Natural killer cell treated with Interleukin-12 subunit alpha and Interleukin-12 subunit beta and Interleukin-15 and Interleukin-18, amount 100 ng/mL, for 72 hours (primary cell): ENCODE measurements around the gene ALOX15B. TPM values are rescaled to one million over a fixed set of nuclear protein-coding genes. Genes with fewer than 3 reads are reported as not detected.

Experiments used
- total RNA-seq, 2 donors: library from RNA; stranded (reverse); gene quantifications; one replicate each; pipeline ENCODE4 v1.2.3, GENCODE V29; 2022

Gene ALOX15B
- total RNA-seq, 2 donors from 2014 or later, result not detected

Other genes starting within 250 kb of the ALOX15B start
- 10 to 100 TPM; 52.0 to 67.6 TPM for gene KDM6B, start 204.8 kb upstream of the ALOX15B start, total RNA-seq
- 1 to 10 TPM; 2.4 to 2.7 TPM for gene TMEM88, start 184.0 kb upstream of the ALOX15B start, total RNA-seq
- gene NAA38, start 181.5 kb upstream of the ALOX15B start, total RNA-seq, result 100 to 1,000 TPM in 1 of 2 donors, 10 to 100 TPM in 1; 54.1 to 105 TPM
- gene CYB5D1, start 181.1 kb upstream of the ALOX15B start, total RNA-seq, result 10 to 100 TPM; 11.3 to 12.9 TPM
- gene CHD3, start 150.3 kb upstream of the ALOX15B start, total RNA-seq, result 100 to 1,000 TPM; 106 to 192 TPM
- 1 to 10 TPM; 2.5 to 4.7 TPM for gene RNF227, start 122.8 kb upstream of the ALOX15B start, total RNA-seq
- gene KCNAB3, start 109.2 kb upstream of the ALOX15B start, total RNA-seq, result 10 to 100 TPM in 1 of 2 donors, 1 to 10 TPM in 1; 8.9 to 14.6 TPM
- gene TRAPPC1, start 107.1 kb upstream of the ALOX15B start, total RNA-seq, result 100 to 1,000 TPM; 162 to 217 TPM
- gene CNTROB, start 106.9 kb upstream of the ALOX15B start, total RNA-seq, result 10 to 100 TPM; 32.6 to 74.6 TPM
- not detected for gene GUCY2D, start 36.4 kb upstream of the ALOX15B start, total RNA-seq
- under 1 TPM in 1 of 2 donors, not detected in 1; 0.62 TPM for gene ALOX12B, start 48.7 kb downstream of the ALOX15B start, total RNA-seq
- not detected for gene ALOXE3, start 79.5 kb downstream of the ALOX15B start, total RNA-seq
- not detected for gene HES7, start 85.0 kb downstream of the ALOX15B start, total RNA-seq
- 10 to 100 TPM; 16.9 to 42.7 TPM for gene PER1, start 113.3 kb downstream of the ALOX15B start, total RNA-seq
- gene VAMP2, start 123.9 kb downstream of the ALOX15B start, total RNA-seq, result 10 to 100 TPM; 54.6 to 73.0 TPM
- 10 to 100 TPM; 31.5 to 43.5 TPM for gene TMEM107, start 137.3 kb downstream of the ALOX15B start, total RNA-seq
- gene BORCS6, start 151.1 kb downstream of the ALOX15B start, total RNA-seq, result 10 to 100 TPM; 10.4 to 11.6 TPM
- 100 to 1,000 TPM in 1 of 2 donors, 10 to 100 TPM in 1; 90.2 to 199 TPM for gene AURKB, start 171.5 kb downstream of the ALOX15B start, total RNA-seq
- 100 to 1,000 TPM in 1 of 2 donors, 10 to 100 TPM in 1; 79.6 to 110 TPM for gene CTC1, start 209.0 kb downstream of the ALOX15B start, total RNA-seq
- gene PFAS, start 210.2 kb downstream of the ALOX15B start, total RNA-seq, result 100 to 1,000 TPM in 1 of 2 donors, 10 to 100 TPM in 1; 77.1 to 257 TPM
- 10 to 100 TPM; 46.9 to 62.8 TPM for gene RANGRF, start 249.6 kb downstream of the ALOX15B start, total RNA-seq